Trophoblast cell (in vitro differentiated cells and primary cell): Measurements from ENCODE around the gene TBL2.

Experiments
- DNase-seq, 2 donors: peaks; one replicate each; pipeline ENCODE4 v3.0.0-alpha.2; 2016
- H2AFZ ChIP-seq: 2 replicates; pipeline ENCODE4 v1.6.1; 2013; ENCODE audit warnings: low read length, moderate library complexity, mild to moderate bottlenecking; ENCODE audit not compliant: insufficient read depth, poor library complexity
- H2AK5ac ChIP-seq: 2 replicates; pipeline ENCODE4 v1.6.1; 2013; ENCODE audit warnings: mild to moderate bottlenecking, low read length
- H2BK120ac ChIP-seq: 2 replicates; pipeline ENCODE4 v1.6.1; 2013; ENCODE audit warnings: low read length, mild to moderate bottlenecking, moderate library complexity; ENCODE audit not compliant: insufficient read depth, poor library complexity
- H2BK12ac ChIP-seq: 2 replicates; pipeline ENCODE4 v1.6.1; 2013; ENCODE audit warnings: mild to moderate bottlenecking, low read length, moderate library complexity
- H2BK5ac ChIP-seq: 2 replicates; pipeline ENCODE4 v1.6.1; 2013; ENCODE audit warnings: low read length, low read depth, moderate library complexity, mild to moderate bottlenecking; ENCODE audit not compliant: poor library complexity
- H3K14ac ChIP-seq: 2 replicates; pipeline ENCODE4 v1.6.1; 2013; ENCODE audit warnings: mild to moderate bottlenecking, low read length
- H3K18ac ChIP-seq: 2 replicates; pipeline ENCODE4 v1.6.1; 2013; ENCODE audit warnings: mild to moderate bottlenecking, low read length
- H3K23ac ChIP-seq: 2 replicates; pipeline ENCODE4 v1.6.1; 2013; ENCODE audit warnings: low read length
- H3K27ac ChIP-seq: 2 replicates; pipeline ENCODE4 v1.5.1; 2013; ENCODE audit warnings: low read depth, mild to moderate bottlenecking, inconsistent platforms, low read length, moderate library complexity
- H3K27me3 ChIP-seq: 2 replicates; pipeline ENCODE4 v1.6.1; 2013; ENCODE audit warnings: inconsistent platforms, mild to moderate bottlenecking, low read length, moderate library complexity; ENCODE audit not compliant: insufficient read depth
- H3K36me3 ChIP-seq, 2 experiments: 1 replicate in 1 of 2; 2 replicates in 1 of 2; pipeline ENCODE4 v1.6.1; 2013; ENCODE audit warnings: low read length in 2 of 2, mild to moderate bottlenecking in 2 of 2, moderate library complexity in 1 of 2; ENCODE audit not compliant: insufficient read depth in 2 of 2, control insufficient read depth in 1 of 2
- H3K4ac ChIP-seq: 2 replicates; pipeline ENCODE4 v1.6.1; 2013; ENCODE audit warnings: low read depth, mild to moderate bottlenecking, low read length, moderate library complexity
- H3K4me1 ChIP-seq, 2 experiments: 1 replicate in 1 of 2; 2 replicates in 1 of 2; pipeline ENCODE4 v1.6.1; 2013; ENCODE audit warnings: low read length in 2 of 2, mild to moderate bottlenecking in 2 of 2, moderate library complexity in 1 of 2; ENCODE audit not compliant: insufficient read depth in 2 of 2, control insufficient read depth in 1 of 2
- H3K4me2 ChIP-seq: 2 replicates; pipeline ENCODE4 v1.6.1; 2013; ENCODE audit warnings: inconsistent platforms, mild to moderate bottlenecking, low read length, moderate library complexity
- H3K4me3 ChIP-seq: 2 replicates; pipeline ENCODE4 v1.5.1; 2013; ENCODE audit warnings: mild to moderate bottlenecking, low read depth, low read length, inconsistent platforms
- H3K79me1 ChIP-seq: one replicate; pipeline ENCODE4 v1.6.1; 2013; ENCODE audit warnings: low read length
- H3K79me2 ChIP-seq: 2 replicates; pipeline ENCODE4 v1.6.1; 2013; ENCODE audit warnings: low read length, mild to moderate bottlenecking; ENCODE audit not compliant: control insufficient read depth, insufficient read depth, poor library complexity
- H3K9ac ChIP-seq: 2 replicates; pipeline ENCODE4 v1.6.1; 2013; ENCODE audit warnings: mild to moderate bottlenecking, low read length
- H3K9me3 ChIP-seq: 2 replicates; pipeline ENCODE4 v1.6.1; 2013; ENCODE audit warnings: low read depth, mild to moderate bottlenecking, control low read depth, inconsistent platforms, low read length; ENCODE audit not compliant: insufficient read depth
- H4K12ac ChIP-seq: 2 replicates; pipeline ENCODE4 v1.6.1; 2013; ENCODE audit warnings: low read depth, mild to moderate bottlenecking, low read length, moderate library complexity
- H4K8ac ChIP-seq: 2 replicates; pipeline ENCODE4 v1.6.1; 2013; ENCODE audit warnings: low read depth, mild to moderate bottlenecking, low read length, moderate library complexity
- H4K91ac ChIP-seq: one replicate; pipeline ENCODE4 v1.6.1; 2013; ENCODE audit warnings: low read depth, mild to moderate bottlenecking, low read length, moderate library complexity
- WGBS: extraction: QIAGEN DNeasy Blood & Tissue Kit; methylation state at CpG from one replicate; pipeline ENCODE4 v1.1.7; 2013; ENCODE audit warnings: missing lambda C conversion rate; ENCODE audit not compliant: insufficient read length, insufficient coverage; ENCODE audit errors: extremely low coverage; 5-methylcytosine and 5-hydroxymethylcytosine counted together

The TBL2 gene

GRCh38 chr7:73520673-73521635, 57.4 kb downstream of the TBL2 start:
- H3K14ac ChIP-seq = peak overlapping the region; percentile 98
- peaks cover 10 to 14% of the 10 kb centered on the region in 2 experiments for H3K36me3 ChIP-seq
- peak overlapping the region; percentile 93 for H4K8ac ChIP-seq
- peak overlapping the region; percentile 94 for H4K91ac ChIP-seq
- peak overlapping the region; percentile 87 for H4K12ac ChIP-seq
- H3K9ac ChIP-seq = peak overlapping the region; percentile 97
- H2BK120ac ChIP-seq = peak overlapping the region; percentile 88
- no CpG with 5 or more reads among the region's 36 CpGs for WGBS
- H3K4ac ChIP-seq = peak overlapping the region; percentile 98
- H3K4me3 ChIP-seq = peak overlapping the region; percentile 100
- H3K4me1 ChIP-seq = peaks cover 2 to 4% of the 10 kb centered on the region in 2 experiments
- no peak overlapping the region for H3K23ac ChIP-seq
- peak overlapping the region; percentile 97 for H3K18ac ChIP-seq
- no peaks in the 10 kb centered on the region for H3K9me3 ChIP-seq
- peak; percentile 16 to 45 for DNase-seq
- H2AFZ ChIP-seq = peak overlapping the region; percentile 94
- H2BK5ac ChIP-seq = peak overlapping the region; percentile 92
- peaks cover 12% of the 10 kb centered on the region for H3K79me1 ChIP-seq
- peak overlapping the region; percentile 93 for H3K27ac ChIP-seq
- H2AK5ac ChIP-seq = peak overlapping the region; percentile 92
- H3K4me2 ChIP-seq = peak overlapping the region; percentile 81
- H3K27me3 ChIP-seq = no peaks in the 10 kb centered on the region
- H2BK12ac ChIP-seq = no peak overlapping the region
- peaks cover 22% of the 10 kb centered on the region for H3K79me2 ChIP-seq

GRCh38 chr7:73519867-73520672, 58.3 kb downstream of the TBL2 start:
- H3K9ac ChIP-seq = peak overlapping the region; percentile 14
- H3K23ac ChIP-seq = no peak overlapping the region
- peak overlapping the region; percentile 98 for H3K4ac ChIP-seq
- no peak overlapping the region for H4K8ac ChIP-seq
- no CpG with 5 or more reads among the region's 18 CpGs for whole genome bisulfite sequencing
- DNase-seq = no peak
- H3K27ac ChIP-seq = no peak overlapping the region
- no peak overlapping the region for H4K12ac ChIP-seq
- H3K36me3 ChIP-seq = peaks cover 18 to 20% of the 10 kb centered on the region in 2 experiments
- peaks cover 2 to 3% of the 10 kb centered on the region in 2 experiments for H3K4me1 ChIP-seq
- peaks cover 25% of the 10 kb centered on the region for H3K79me2 ChIP-seq
- H2BK5ac ChIP-seq = no peak overlapping the region
- H4K91ac ChIP-seq = no peak overlapping the region
- H2BK120ac ChIP-seq = no peak overlapping the region
- no peaks in the 10 kb centered on the region for H3K9me3 ChIP-seq
- peaks cover 12% of the 10 kb centered on the region for H3K79me1 ChIP-seq
- no peak overlapping the region for H2AFZ ChIP-seq
- H3K18ac ChIP-seq = no peak overlapping the region
- H3K4me2 ChIP-seq = peak overlapping the region; percentile 55
- H3K4me3 ChIP-seq = no peak overlapping the region
- H2AK5ac ChIP-seq = no peak overlapping the region
- no peaks in the 10 kb centered on the region for H3K27me3 ChIP-seq
- H3K14ac ChIP-seq = no peak overlapping the region
- H2BK12ac ChIP-seq = no peak overlapping the region

GRCh38 chr7:73518470-73518869, 59.9 kb downstream of the TBL2 start:
- Histone ChIP-seq H3K27me3 (no peaks in the 10 kb centered on the region), H3K79me2 (peaks cover 28% of the 10 kb centered on the region), H3K4me1 (peaks cover 2 to 3% of the 10 kb centered on the region in 2 experiments), H3K9ac (no peak overlapping the region), H3K4me3 (no peak overlapping the region), H2AFZ (no peak overlapping the region), H2BK12ac (no peak overlapping the region), H2AK5ac (no peak overlapping the region), H3K14ac (no peak overlapping the region), H2BK120ac (no peak overlapping the region), H3K4ac (peak overlapping the region; percentile 81), H3K23ac (peak overlapping the region; percentile 66), H2BK5ac (no peak overlapping the region), H3K18ac (no peak overlapping the region), H3K79me1 (peaks cover 12% of the 10 kb centered on the region), H3K9me3 (no peaks in the 10 kb centered on the region), H4K12ac (no peak overlapping the region), H4K8ac (no peak overlapping the region), H3K36me3 (peaks cover 27 to 28% of the 10 kb centered on the region in 2 experiments), H3K4me2 (no peak overlapping the region), H4K91ac (no peak overlapping the region), H3K27ac (no peak overlapping the region)
- no peak for DNase-seq
- no CpG with 5 or more reads among the region's 5 CpGs for WGBS
